NCI-H187 (cell line): ENCODE measurements around the gene PIK3C2G.

Experiments used
- DNase-seq, 2 experiments: peaks; one replicate each; lab custom pipeline; 2025; lab: John Stamatoyannopoulos, UW

PIK3C2G gene

GRCh38 chr12:18345021-18345735 lies 83.9 kb downstream of the PIK3C2G start:
- DNase-seq, result no peak

DNA sequence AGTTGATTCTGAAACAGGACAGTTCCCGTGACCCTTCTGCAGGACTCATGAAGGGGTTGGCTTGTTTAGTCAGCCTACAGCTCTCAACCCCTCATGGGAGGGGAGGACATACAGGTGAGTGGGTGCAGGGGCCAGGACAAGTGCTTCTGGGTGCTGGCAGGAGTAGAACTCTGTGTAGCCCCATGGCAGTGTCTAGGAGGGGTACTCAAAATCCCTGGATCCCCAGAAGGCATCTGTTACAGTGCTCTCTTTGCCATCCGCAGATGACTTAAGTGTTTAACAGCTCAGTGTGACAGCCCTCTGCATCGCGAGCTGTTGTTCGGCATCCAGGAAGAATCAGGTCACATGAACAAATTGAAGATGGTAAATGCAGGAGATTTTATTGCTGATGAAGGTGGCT lies 91.0 kb downstream of the PIK3C2G start:
- no peak for DNase-seq

DNA sequence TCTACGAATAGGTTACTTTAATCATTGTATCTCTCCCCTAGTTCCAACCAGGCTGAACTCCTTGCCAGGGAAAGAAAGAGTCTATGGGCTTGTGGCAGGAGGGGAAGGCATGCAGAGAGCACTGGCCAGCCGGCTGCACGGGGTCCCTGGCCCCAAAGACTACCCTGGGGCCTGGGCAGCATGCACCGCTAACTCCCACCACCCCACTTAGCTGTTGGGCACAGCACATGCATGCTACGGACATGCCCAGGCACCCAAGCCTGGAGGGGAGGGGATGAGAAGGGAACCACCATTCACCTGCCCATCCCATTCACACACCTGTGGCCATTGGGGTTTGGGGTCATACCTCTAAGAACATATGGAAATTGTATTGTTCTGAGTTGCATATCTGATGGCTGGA lies 94.1 kb downstream of the PIK3C2G start:
- DNase-seq, result no peak

- DNase-seq, result no peak
Measured at GRCh38 chr12:18358077-18358476, 96.8 kb downstream of the PIK3C2G start.

DNA sequence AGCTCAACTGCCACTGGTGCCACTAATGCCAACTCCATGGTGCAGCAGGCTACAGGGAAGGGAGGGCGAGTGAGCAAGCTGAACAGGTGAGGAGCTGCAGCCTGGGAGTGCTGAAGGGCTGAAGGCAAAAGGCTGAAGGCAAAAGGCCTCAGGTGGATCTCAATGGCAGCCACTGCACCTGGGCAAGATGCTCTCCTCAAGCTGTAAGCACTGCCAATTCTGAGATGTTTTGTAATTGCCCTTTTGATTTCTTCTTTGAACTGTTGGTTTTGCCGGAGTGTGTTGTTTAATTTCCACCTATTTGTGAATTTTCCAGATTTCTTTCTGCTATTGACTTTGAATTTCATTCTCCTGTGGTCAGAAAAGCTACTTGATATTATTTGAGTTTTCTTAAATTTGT lies 97.6 kb downstream of the PIK3C2G start:
- no peak for DNase-seq

DNA sequence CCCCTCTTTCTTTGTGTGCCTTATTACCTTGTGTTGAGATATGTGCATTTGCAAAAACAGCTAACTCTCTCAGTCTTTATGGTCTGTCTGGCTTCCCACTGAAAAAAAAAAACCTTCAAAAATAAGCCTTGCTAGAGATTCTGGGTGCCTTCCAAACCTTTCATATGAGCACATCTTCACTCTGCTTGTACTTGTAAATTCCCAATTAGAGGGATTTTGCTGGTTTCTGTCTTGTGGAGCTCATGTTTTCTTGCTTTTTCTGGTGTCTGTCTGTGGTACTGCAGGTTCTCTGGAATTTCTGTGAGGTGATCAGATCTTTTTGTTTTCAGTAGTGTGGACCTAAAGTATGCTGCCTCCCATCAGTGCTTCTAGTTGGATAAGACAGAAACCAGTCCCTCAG lies 100.1 kb downstream of the PIK3C2G start:
- no peak for DNase-seq

DNA sequence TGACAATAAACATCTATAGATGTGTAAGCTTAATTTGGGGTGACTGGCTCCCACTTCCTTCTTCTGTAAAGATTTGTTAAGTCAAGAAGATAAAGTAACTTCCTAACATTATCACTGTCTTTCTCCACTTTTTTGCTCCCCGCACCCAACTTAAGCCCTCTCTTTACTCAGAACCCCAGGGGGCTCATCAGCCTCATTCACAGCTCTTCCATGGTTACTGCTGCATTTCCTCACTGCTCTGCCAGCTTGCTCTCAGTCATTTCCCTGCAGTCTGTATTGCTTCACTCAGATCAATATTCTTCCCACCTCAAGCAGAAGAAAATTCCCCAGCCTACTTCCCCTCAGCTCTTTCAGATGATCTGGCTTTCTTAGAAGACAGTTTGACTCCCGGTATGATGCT lies 102.0 kb downstream of the PIK3C2G start:
- DNase-seq, result no peak

- no peak for DNase-seq
Measured at GRCh38 chr12:18368594-18368993, 107.3 kb downstream of the PIK3C2G start.

DNA sequence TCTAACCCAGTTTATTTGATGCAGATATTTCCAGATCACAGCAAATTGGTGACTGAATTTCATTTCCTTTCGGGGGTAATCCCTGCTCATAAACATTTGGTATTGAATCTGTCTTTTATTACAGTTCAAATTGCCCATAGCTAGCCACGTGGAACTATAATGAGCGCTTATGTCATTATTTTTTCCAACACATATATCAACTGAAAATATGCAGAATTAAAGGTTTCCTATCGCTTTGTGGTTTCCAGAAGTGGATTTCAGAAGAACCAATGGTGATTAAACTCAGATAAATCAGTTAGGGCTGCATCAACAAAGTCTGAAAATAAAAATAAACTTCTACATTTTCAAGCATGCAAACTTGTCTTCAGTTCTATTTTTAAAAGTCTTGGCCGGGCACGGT lies 111.9 kb downstream of the PIK3C2G start:
- no peak for DNase-seq

DNA sequence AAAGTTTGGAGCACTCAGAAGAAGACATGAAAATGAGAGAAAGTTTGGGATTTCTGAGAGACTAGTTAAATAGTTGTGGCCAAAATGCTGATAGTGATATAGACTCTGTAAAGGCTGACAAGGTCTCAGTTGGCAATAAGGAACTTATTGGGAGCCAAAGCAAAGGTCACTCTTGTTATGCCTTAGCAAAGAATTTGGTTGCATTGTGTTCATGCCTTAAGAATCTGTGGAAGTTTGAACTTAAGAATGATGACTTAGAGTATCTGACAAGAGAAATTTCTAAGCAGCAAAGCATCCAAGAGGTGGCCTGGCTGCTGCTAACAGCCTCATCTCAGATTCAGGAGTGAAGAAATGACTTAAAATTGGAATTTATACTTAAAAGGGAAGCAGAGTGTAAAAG lies 113.8 kb downstream of the PIK3C2G start:
- DNase-seq, result no peak

- DNase-seq, result no peak
Measured at GRCh38 chr12:18375583-18375982, 114.3 kb downstream of the PIK3C2G start.

DNA sequence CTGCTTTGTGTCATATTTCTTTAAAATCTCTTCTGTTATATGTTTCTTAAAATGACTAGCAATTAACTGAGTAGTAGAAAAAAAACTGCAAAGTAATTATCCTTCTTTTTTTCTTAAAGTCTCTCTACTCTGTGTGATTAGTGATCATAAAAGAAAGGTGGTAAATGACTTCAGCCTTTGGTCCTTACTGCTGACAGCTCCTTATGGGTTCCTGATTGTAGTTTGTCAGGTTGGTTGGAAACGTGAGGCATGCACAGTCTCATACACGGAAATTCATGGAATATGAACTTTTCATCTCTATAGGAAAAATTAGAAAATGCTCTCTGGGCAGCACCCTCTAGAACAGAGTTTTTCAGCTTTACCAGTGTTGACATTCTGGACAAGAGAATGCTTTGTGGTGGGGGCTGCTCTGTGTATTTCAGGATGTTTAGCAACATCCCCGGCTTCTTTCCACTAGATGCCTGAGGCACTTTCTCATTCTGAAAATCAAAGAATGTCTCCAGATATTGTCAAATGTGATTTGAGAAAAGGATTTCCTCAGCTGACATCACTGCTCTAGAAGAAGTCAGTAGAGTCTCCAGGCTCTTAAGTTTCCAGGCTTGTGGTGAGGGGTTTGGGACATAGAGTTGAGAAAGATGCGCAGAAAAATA lies 121.0 kb downstream of the PIK3C2G start:
- no peak for DNase-seq

- DNase-seq, result no peak
Measured at GRCh38 chr12:18383203-18383602, 121.9 kb downstream of the PIK3C2G start.

GRCh38 chr12:18387706-18388105 lies 126.4 kb downstream of the PIK3C2G start:
- DNase-seq, result no peak

- DNase-seq, result no peak
Measured at GRCh38 chr12:18389820-18390219, 128.5 kb downstream of the PIK3C2G start.

GRCh38 chr12:18391151-18391550 lies 129.8 kb downstream of the PIK3C2G start:
- DNase-seq, result no peak

DNA sequence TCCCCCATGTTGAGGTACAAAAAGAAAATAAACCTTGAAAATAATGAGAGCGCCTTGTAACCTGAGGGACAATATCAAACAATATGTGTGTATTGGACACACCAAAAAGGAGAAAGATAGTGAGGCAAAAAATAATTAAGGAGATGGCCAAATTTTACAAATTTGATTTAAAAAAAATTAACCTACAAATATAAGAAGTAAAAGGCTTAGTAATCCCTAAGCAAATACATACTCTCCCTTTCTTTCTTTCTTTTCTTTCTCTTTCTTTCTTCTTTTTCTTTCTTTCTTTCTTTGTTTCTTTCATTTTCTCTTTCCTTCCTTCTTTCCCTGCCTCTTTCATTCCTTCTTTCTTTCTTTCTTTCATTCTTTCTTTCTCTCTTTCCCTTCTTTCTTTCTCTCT lies 133.4 kb downstream of the PIK3C2G start:
- DNase-seq, result no peak

GRCh38 chr12:18400186-18400585 lies 138.9 kb downstream of the PIK3C2G start:
- DNase-seq, result no peak

GRCh38 chr12:18402872-18403611 lies 141.7 kb downstream of the PIK3C2G start:
- DNase-seq, result no peak

GRCh38 chr12:18411453-18411852 lies 150.1 kb downstream of the PIK3C2G start:
- no peak for DNase-seq

DNA sequence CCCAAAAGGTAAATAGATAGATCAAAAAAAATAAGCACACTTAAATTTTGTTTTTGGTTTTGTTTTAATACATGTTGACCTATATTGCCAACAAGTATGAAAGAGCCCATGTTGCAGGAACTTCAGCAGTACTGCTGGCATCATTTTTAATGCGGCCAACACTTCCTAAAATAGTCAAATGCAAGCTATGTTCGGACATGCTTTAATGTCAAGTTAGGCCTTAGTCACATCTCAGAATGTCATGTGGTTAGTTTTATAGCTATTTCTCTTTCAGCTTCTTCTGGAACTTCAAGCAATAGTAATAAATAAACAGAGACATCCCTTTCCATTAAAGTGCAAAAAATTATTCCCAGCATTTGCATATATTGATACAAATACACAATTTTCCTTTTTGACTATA lies 153.4 kb downstream of the PIK3C2G start:
- DNase-seq, result no peak

- DNase-seq, result no peak
Measured at GRCh38 chr12:18415227-18415626, 153.9 kb downstream of the PIK3C2G start.

GRCh38 chr12:18416412-18416811 lies 155.1 kb downstream of the PIK3C2G start:
- DNase-seq, result no peak
